B cell (primary cell): ENCODE data around the gene EARS2. TPM values are rescaled to one million over a fixed set of nuclear protein-coding genes. Genes with fewer than 3 reads are reported as not detected.

Experiments
- ATAC-seq: fragments of 200-7000 bp; cut with Tn5 transposase; one replicate; pipeline ENCODE4 v1.10.0; 2021; ENCODE audit warnings: low read depth, mild to moderate bottlenecking, moderate number of reproducible peaks, moderate library complexity
- CTCF ChIA-PET: fragments of 350-600 bp; sonication (Branson Sonifier 250); formaldehyde crosslinking; loops from one replicate; lab custom pipeline; 2021; ENCODE audit warnings: antibody characterized with exemption, inconsistent platforms; lab: Charles Lee
- POLR2A ChIA-PET: fragments of 350-600 bp; sonication (Branson Sonifier 250); formaldehyde crosslinking; loops from one replicate; lab custom pipeline; 2021; ENCODE audit warnings: antibody characterized with exemption; lab: Charles Lee
- DNase-seq: peaks from one replicate; pipeline ENCODE4 v3.0.0; 2013
- H2AFZ ChIP-seq: 2 replicates; pipeline ENCODE4 v1.6.1; 2012; ENCODE audit warnings: mild to moderate bottlenecking, low read depth, low read length; ENCODE audit not compliant: insufficient read depth, poor library complexity, severe bottlenecking
- H3K27ac ChIP-seq, 2 donors: 1 replicate in 1 of 2; 2 replicates in 1 of 2; pipeline ENCODE4 v1.5.1; 2012 to 2013; ENCODE audit warnings: low read length in 2 of 2, mild to moderate bottlenecking in 2 of 2, moderate library complexity in 1 of 2
- H3K27me3 ChIP-seq, 4 experiments: fragments of 200-600 bp in 1 of 4; sonication (generic) in 1 of 4; replicated peaks in 1 of 4; 1 replicate in 2 of 4; 2 replicates in 2 of 4; pipeline versions ENCODE4 v1.6.1 to v1.7.0; 2013 to 2016; ENCODE audit warnings: low read length in 3 of 4, mild to moderate bottlenecking in 2 of 4, mixed read lengths in 1 of 4, moderate library complexity in 1 of 4; ENCODE audit not compliant: insufficient read depth in 4 of 4, control insufficient read depth in 3 of 4; ENCODE audit errors: control extremely low read depth in 1 of 4
- H3K36me3 ChIP-seq, 2 experiments: replicated peaks in 1 of 2; 1 replicate in 1 of 2; 2 replicates in 1 of 2; pipeline versions ENCODE4 v1.6.1 to v1.7.1; 2013; ENCODE audit warnings: low read length in 1 of 2; ENCODE audit not compliant: insufficient read depth in 2 of 2, control insufficient read depth in 1 of 2; ENCODE audit errors: control extremely low read depth in 1 of 2, extremely low read depth in 1 of 2
- H3K4me1 ChIP-seq, 2 donors: fragments of 200-600 bp in 1 of 2; sonication (generic) in 1 of 2; 1 replicate in 1 of 2; 2 replicates in 1 of 2; pipeline versions ENCODE4 v1.5.1 to v1.6.1; 2013 to 2017; ENCODE audit warnings: low read length in 2 of 2; ENCODE audit not compliant: control insufficient read depth in 2 of 2, insufficient read depth in 2 of 2
- H3K4me2 ChIP-seq: replicated peaks from 2 replicates; pipeline ENCODE3; 2012; ENCODE audit warnings: mild to moderate bottlenecking, low read depth, low read length; ENCODE audit not compliant: poor library complexity, severe bottlenecking
- H3K4me3 ChIP-seq, 5 experiments: fragments of 200-600 bp in 1 of 5; sonication (generic) in 1 of 5; 1 replicate in 3 of 5; 2 replicates in 2 of 5; pipeline versions ENCODE4 v1.5.1 to v1.7.0; 2011 to 2016; ENCODE audit warnings: low read length in 4 of 5, mild to moderate bottlenecking in 4 of 5, low read depth in 2 of 5, control low read depth in 1 of 5, moderate library complexity in 1 of 5; ENCODE audit not compliant: insufficient read depth in 1 of 5; ENCODE audit errors: control extremely low read depth in 1 of 5, extremely low read depth in 1 of 5
- H3K79me2 ChIP-seq: fragments of 200-600 bp; sonication (generic); one replicate; pipeline ENCODE4 v1.6.0; 2016; ENCODE audit warnings: low read length; ENCODE audit not compliant: control insufficient read depth, insufficient read depth
- H3K9ac ChIP-seq: fragments of 200-600 bp; sonication (generic); 2 replicates; pipeline ENCODE4 v1.6.1; 2017; ENCODE audit warnings: mild to moderate bottlenecking, low read length, moderate library complexity
- H3K9me3 ChIP-seq, 3 donors: one replicate each; pipeline versions ENCODE4 v1.6.1 to v1.7.1; 2013; ENCODE audit warnings: low read length in 2 of 3; ENCODE audit not compliant: control insufficient read depth in 2 of 3, insufficient read depth in 1 of 3; ENCODE audit errors: control extremely low read depth in 1 of 3
- H4K20me1 ChIP-seq: 2 replicates; pipeline ENCODE4 v1.6.0; 2012; ENCODE audit warnings: mild to moderate bottlenecking, low read length; ENCODE audit not compliant: insufficient read depth, control insufficient read depth, poor library complexity, severe bottlenecking
- H3K27ac Mint-ChIP-seq: one replicate; pipeline ENCODE4 v1.8.0; 2021; ENCODE audit warnings: mixed read lengths
- H3K27me3 Mint-ChIP-seq: one replicate; pipeline ENCODE4 v1.8.0; 2021; ENCODE audit warnings: mixed read lengths
- H3K4me1 Mint-ChIP-seq: one replicate; pipeline ENCODE4 v1.8.0; 2021; ENCODE audit warnings: mixed read lengths
- H3K4me3 Mint-ChIP-seq: one replicate; pipeline ENCODE4 v1.8.0; 2021; ENCODE audit warnings: mixed read lengths
- H3K9me3 Mint-ChIP-seq: one replicate; pipeline ENCODE4 v1.8.0; 2022; ENCODE audit warnings: mixed read lengths; ENCODE audit not compliant: insufficient read depth
- EZH2 ChIP-seq: IDR thresholded peaks from 2 replicates; pipeline ENCODE4 v1.6.1; 2012; ENCODE audit warnings: borderline replicate concordance, low read depth, mild to moderate bottlenecking, moderate library complexity, low read length; ENCODE audit not compliant: insufficient read depth, poor library complexity, severe bottlenecking
- WGBS: methylation state at CpG from one replicate; pipeline ENCODE4 v1.1.5; 2013; ENCODE audit warnings: missing lambda C conversion rate; ENCODE audit not compliant: insufficient coverage; 5-methylcytosine and 5-hydroxymethylcytosine counted together
- intact Hi-C: fragments of 100-400 bp; cut with micrococcal nuclease; formaldehyde crosslinking; loops from one replicate; pipeline ENCODE4 v1.10.0; 2022
- polyA plus RNA-seq: library from polyadenylated mRNA; depleted of rRNA; stranded (reverse); fragments of >200 nt; gene quantifications from 2 replicates; pipeline ENCODE4 v1.2.3, GENCODE V29; 2012
- total RNA-seq, 2 donors: library from RNA; stranded (reverse); fragments of 120-200 nt in 1 of 2; gene quantifications; 1 replicate in 1 of 2; 2 replicates in 1 of 2; pipeline versions ENCODE4 v1.2.3 to v1.2.4, GENCODE V29; 2013 to 2022
- TF ChIP-seq, protein P1 (sequence below): fragments of 200-600 bp; IDR thresholded peaks from one replicate; pipeline ENCODE4 v1.8.0; 2022; ENCODE audit warnings: antibody characterized with exemption, mild to moderate bottlenecking

Gene EARS2
- total and polyA plus RNA-seq, 2 donors (not counting 1 experiment from before 2014, with no cell fraction given): 14.6 to 15.1 TPM

DNA sequence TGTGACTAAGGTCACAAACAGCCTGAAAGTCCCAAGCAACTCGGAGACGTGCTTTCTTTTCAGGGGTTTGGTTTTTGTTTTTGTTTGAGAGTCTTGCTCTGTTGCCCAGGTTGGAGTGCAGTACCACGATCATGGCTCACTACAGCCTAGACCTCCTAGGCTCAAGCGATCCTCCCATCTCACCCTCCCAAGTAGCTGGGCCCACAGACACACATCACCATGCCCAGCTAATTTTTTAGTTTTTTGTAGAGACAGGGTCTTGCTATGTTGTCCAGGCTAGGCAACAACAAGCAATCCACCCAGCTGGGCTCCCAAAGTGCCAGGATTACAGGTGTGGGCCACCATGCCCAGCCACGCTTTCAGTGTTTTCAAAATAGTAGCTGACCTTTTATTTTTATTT lies 27.1 kb downstream of the EARS2 start:
- Histone ChIP-seq H3K36me3 (peaks cover 0 to 43% of the 10 kb centered on the region in 2 experiments), H3K27ac (no peak overlapping the region), H3K4me3 (no peak overlapping the region), H3K79me2 (peaks cover under 1% of the 10 kb centered on the region), H3K9me3 (no peaks in the 10 kb centered on the region), H2AFZ (no peak overlapping the region), H3K27me3 (no peaks in the 10 kb centered on the region), H3K9ac (no peak overlapping the region), H3K4me2 (no peak overlapping the region), H3K4me1 (no peaks in the 10 kb centered on the region), H4K20me1 (no peaks in the 10 kb centered on the region)
- intact Hi-C loops: no loop called here
- DNase-seq: no peak
- Mint-ChIP-seq H3K4me1 (no peaks in the 10 kb centered on the region), H3K4me3 (no peak overlapping the region), H3K27ac (no peak overlapping the region), H3K27me3 (no peaks in the 10 kb centered on the region), H3K9me3 (no peaks in the 10 kb centered on the region)
- ATAC-seq: no peak
- CTCF ChIA-PET: interaction anchor here (0.8 kb wide), 1 partner anchor 9 kb away, joined by 3 read pairs; no protein-coding TSS in a partner anchor
- TF ChIP-seq EZH2: no peak
- TF ChIP-seq, protein P1, sequence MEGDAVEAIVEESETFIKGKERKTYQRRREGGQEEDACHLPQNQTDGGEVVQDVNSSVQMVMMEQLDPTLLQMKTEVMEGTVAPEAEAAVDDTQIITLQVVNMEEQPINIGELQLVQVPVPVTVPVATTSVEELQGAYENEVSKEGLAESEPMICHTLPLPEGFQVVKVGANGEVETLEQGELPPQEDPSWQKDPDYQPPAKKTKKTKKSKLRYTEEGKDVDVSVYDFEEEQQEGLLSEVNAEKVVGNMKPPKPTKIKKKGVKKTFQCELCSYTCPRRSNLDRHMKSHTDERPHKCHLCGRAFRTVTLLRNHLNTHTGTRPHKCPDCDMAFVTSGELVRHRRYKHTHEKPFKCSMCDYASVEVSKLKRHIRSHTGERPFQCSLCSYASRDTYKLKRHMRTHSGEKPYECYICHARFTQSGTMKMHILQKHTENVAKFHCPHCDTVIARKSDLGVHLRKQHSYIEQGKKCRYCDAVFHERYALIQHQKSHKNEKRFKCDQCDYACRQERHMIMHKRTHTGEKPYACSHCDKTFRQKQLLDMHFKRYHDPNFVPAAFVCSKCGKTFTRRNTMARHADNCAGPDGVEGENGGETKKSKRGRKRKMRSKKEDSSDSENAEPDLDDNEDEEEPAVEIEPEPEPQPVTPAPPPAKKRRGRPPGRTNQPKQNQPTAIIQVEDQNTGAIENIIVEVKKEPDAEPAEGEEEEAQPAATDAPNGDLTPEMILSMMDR: no peak
- 100% methylated on average over 1 of the region's 5 CpGs for WGBS
- POLR2A ChIA-PET: no interaction called here

DNA sequence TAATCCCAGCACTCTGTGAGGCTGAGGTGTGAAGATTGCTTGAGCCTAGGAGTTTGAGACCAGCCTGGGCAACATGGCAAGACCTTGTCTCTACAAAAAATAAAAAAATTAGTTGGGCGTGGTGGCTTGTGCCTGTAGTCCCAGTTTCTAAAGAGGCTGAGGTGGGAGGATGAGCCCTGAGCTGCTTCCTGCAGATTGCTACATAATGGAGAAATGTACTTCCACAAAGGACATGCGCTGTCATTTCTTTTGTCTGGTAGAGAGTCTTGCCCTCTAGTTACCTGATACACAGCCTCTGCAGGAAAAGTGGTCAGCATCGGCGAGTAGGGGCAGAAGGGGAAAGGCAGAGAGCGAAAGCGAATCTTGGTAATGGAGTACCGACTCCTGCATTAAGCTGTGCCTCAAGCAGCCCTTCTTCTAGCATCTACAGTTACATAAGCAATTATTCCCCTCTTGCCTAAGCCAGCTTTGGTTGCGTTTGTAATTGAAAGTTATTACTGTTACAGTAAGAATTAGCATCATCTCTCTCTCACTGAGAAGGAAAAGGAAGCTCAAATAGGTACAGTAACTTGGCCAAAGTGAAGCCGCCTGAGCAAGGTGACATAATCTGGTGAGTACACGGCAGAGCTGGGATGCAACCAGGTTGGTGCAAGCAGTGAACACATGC lies 28.4 kb downstream of the EARS2 start:
- H3K9ac ChIP-seq: no peak overlapping the region
- POLR2A ChIA-PET: interaction anchor here (0.5 kb wide), 1 partner anchor 1910 kb away, joined by 4 read pairs; no protein-coding TSS in a partner anchor
- Mint-ChIP-seq H3K9me3 (no peaks in the 10 kb centered on the region), H3K27me3 (no peaks in the 10 kb centered on the region), H3K4me1 (no peaks in the 10 kb centered on the region), H3K27ac (no peak overlapping the region), H3K4me3 (no peak overlapping the region)
- no peaks in the 10 kb centered on the region for H3K9me3 ChIP-seq
- H3K4me2 ChIP-seq: no peak overlapping the region
- no peak overlapping the region for H3K4me3 ChIP-seq
- DNase-seq (no peak), ATAC-seq (no peak)
- no peaks in the 10 kb centered on the region for H4K20me1 ChIP-seq
- CTCF ChIA-PET: no interaction called here
- peaks cover 2 to 39% of the 10 kb centered on the region in 2 experiments for H3K36me3 ChIP-seq
- no peaks in the 10 kb centered on the region for H3K79me2 ChIP-seq
- H2AFZ ChIP-seq: no peak overlapping the region
- no peak overlapping the region for H3K27ac ChIP-seq
- WGBS: 92% methylated on average over 6 of the region's 10 CpGs
- TF ChIP-seq, protein P1: no peak
- no peak for TF ChIP-seq EZH2
- intact Hi-C loops: no loop called here
- H3K4me1 ChIP-seq: no peaks in the 10 kb centered on the region
- H3K27me3 ChIP-seq: no peaks in the 10 kb centered on the region
